KOPT-K1 (cell line): ENCODE results near the gene MCC.

Experiments used
- H3K27ac ChIP-seq: fragments of 200-600 bp; sonication (generic); 2 replicates; pipeline ENCODE4 v1.5.1; 2016; ENCODE audit warnings: antibody characterized with exemption, mild to moderate bottlenecking, low read depth, low read length; ENCODE audit not compliant: poor library complexity, severe bottlenecking
- H3K36me3 ChIP-seq: fragments of 200-600 bp; sonication (generic); 2 replicates; pipeline ENCODE4 v1.5.1; 2017; ENCODE audit warnings: antibody characterized with exemption, mild to moderate bottlenecking, low read length, moderate library complexity; ENCODE audit not compliant: insufficient read depth
- H3K9me3 ChIP-seq: fragments of 200-600 bp; sonication (generic); 2 replicates; pipeline ENCODE4 v1.5.1; 2017; ENCODE audit warnings: antibody characterized with exemption, low read length, mild to moderate bottlenecking; ENCODE audit not compliant: insufficient read depth, poor library complexity, severe bottlenecking

The MCC gene

DNA sequence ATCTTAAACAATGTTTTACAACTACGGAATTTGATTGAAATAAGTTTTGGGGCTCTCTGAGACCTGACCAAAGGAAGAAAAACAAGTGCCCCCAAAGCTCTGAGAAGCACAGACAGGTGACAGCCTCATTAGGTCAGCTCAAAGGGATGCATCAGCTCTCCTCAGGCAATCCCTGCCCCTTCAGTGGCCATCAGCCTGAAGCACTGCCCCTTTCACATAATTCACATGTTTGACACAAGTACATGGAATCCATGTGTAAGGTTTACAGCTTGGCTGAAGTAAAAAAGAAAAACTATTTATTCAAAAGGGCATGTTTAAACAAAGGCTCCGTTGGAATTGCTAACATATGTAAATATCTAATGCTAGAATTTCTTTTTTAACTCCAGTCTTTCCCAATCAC is 109.7 kb downstream of the MCC start:
- Histone ChIP-seq H3K36me3 (no peaks in the 10 kb centered on the region), H3K27ac (peak overlapping the region; percentile 64), H3K9me3 (no peaks in the 10 kb centered on the region)

DNA sequence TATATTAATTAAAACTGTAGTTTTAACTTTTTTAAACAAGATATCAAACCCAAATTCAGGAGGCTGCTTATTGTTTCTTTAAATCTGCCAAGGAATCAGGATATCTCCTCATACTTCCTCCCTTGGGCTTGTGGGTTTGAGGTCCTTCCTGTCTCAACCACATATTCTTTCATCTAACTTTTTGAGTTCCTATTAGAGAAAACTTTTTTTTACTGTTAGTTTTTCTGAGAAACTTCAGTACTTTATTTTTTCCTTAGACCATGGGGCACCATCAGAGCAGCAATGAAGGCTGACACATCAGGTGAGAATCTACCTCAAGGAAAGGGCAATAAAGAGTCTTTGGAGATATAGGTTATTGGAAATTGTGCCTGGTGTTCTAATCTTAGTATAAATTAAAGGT is 110.2 kb downstream of the MCC start:
- no peaks in the 10 kb centered on the region for H3K36me3 ChIP-seq
- H3K27ac ChIP-seq, result peak overlapping the region; percentile 64
- H3K9me3 ChIP-seq, result no peaks in the 10 kb centered on the region

DNA sequence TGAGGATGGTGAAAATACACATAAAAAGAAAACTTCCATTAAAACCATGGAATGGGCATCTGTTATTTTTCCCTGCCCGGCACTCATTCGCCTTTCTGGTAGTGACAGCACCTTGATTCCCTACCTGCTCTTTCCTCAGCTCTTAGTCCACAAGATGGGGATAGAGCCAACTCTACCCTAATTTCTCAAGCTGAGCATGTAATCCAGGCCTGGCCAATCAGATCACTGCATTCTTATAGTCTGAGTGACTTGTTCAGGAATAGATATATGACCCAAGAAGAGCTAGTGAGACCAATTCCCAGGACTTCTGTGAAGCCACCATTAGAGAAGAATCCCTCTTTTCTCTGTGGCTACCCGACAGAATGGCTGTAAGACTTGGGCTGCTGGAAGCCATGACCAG is 111.6 kb downstream of the MCC start:
- no peaks in the 10 kb centered on the region for H3K9me3 ChIP-seq
- no peaks in the 10 kb centered on the region for H3K36me3 ChIP-seq

DNA sequence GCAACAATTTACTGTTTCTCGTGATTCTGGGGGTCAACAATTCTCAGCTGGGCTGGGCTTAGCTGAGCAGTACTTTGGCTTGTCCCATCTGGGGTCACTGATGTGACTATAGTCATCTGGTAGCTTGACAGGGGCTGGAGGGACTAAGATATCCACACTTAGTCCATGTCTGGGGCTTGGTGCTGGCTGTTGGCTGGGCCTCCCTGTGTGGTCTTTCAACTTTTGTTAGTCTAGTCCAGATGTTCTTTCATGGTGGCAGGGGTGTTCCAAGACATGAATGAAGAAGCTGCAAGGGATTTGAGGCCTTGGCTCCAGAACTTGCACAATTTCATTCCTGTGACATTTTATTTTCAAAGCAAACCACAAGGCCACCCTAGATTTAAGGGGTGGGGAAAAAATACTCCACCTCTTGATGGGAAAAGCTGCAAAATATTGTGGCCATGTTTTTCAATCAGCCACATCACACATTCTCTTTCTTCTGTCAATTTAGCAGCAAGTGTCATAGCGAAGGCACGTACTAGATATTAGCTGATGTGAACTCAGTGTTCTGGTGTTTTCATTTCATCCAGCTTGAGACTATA is 112.7 kb downstream of the MCC start:
- H3K36me3 ChIP-seq, result no peaks in the 10 kb centered on the region
- H3K9me3 ChIP-seq, result no peaks in the 10 kb centered on the region
- H3K27ac ChIP-seq, result no peak overlapping the region

More for the DNA sequence above, 111.6 kb downstream of the MCC start:
- no peak overlapping the region for H3K27ac ChIP-seq

DNA sequence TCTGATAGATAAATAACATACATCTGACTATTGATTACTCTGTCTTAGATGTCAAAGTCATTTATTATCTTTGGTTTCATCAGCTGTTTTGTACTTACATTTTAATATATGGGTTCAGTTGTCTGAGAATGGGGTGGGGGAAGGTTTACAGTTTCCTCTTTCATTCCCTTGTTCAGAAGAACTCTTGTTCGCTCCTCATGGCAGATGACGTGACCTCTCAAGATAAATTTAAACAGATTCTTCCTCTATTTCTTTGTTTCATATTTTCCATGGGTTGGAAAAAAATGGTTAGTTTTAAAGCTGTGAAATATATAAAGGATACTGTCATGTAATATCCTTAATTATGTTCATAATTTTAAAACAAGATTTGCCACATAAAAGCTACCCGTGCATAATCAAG is 114.8 kb downstream of the MCC start:
- Histone ChIP-seq H3K27ac (no peak overlapping the region), H3K9me3 (no peaks in the 10 kb centered on the region), H3K36me3 (no peaks in the 10 kb centered on the region)

DNA sequence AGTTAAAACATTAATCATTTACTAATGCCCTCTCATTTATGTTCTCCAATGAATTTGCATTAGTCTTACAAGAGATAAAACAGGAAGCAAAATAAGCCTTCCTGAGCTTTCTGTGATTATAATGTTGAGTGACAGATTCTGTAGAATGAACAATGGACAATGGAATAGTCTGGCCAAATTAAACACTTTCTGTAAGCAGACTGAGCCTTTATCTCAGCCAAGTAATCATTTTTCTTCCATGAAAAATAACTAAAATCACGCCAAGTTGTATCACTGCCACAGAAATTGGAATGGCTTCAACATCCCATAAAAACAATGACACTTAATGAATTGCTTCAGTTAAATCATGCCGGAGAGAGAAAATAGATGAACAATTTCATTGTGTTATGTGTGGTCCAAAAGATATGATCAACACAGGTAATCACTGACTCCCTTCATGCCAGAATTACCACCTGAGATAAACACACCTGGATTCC is 116.5 kb downstream of the MCC start:
- Histone ChIP-seq H3K27ac (no peak overlapping the region), H3K36me3 (no peaks in the 10 kb centered on the region), H3K9me3 (no peaks in the 10 kb centered on the region)

DNA sequence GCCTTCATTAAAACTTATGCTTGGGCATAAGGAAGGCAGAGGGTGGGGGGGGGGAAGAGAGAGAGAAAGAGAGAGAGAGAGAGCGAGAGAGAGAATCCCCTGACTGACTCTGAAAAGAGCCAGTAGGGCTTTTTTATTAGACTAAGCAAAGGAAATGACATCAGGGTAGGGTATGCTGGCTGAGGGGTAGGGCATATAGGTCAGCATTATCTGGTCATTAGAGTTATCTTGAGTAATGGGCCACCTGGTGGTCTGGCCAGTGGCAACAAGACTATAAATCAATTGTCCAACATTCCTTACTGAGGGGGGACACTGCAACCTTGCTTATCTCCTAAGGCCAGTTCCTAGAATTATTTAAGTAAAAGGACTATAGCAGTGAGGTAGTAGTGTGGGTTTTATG is 120.7 kb downstream of the MCC start:
- H3K36me3 ChIP-seq, result no peaks in the 10 kb centered on the region
- peaks cover 22% of the 10 kb centered on the region for H3K9me3 ChIP-seq
- H3K27ac ChIP-seq, result no peak overlapping the region

DNA sequence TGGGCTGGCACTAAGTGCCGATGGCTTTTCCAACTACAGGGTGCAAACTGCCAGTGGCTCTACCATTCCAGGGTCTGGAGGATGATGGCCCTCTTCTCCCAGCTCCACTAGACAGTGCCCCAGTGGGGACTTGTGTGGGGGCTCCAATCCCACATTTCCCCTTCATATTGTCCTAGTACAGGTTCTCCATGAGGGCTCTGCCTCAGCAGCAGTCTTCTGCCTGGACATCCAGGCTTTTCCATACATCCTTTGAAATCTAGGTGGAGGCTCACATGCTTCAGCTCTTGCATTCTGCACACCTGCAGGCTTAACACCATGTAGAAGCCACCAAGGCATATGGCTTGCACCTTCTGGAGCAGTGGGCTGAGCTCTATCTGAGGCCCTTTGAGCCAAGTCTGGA is 123.8 kb downstream of the MCC start:
- no peak overlapping the region for H3K27ac ChIP-seq
- H3K36me3 ChIP-seq, result no peaks in the 10 kb centered on the region
- peaks cover 22% of the 10 kb centered on the region for H3K9me3 ChIP-seq

DNA sequence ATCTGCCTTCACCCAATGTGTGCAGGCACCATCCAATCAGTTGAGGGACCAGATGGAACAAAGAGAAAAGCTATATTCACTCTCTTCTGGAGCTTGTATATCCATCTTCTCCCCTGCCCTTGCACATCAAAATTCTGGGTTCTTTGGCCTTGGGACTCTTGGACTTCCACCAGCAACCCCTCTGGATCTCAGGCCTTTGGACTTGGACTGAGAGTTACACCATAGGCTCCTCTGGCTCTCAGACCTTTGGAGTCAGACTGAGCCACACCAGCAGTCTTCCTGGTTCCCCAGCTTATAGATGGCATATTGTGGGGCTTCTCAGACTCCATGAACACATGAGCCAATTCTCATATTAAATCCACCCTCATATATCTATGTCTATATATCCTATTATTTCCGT is 126.6 kb downstream of the MCC start:
- Histone ChIP-seq H3K9me3 (peaks cover 22% of the 10 kb centered on the region), H3K27ac (no peak overlapping the region)

DNA sequence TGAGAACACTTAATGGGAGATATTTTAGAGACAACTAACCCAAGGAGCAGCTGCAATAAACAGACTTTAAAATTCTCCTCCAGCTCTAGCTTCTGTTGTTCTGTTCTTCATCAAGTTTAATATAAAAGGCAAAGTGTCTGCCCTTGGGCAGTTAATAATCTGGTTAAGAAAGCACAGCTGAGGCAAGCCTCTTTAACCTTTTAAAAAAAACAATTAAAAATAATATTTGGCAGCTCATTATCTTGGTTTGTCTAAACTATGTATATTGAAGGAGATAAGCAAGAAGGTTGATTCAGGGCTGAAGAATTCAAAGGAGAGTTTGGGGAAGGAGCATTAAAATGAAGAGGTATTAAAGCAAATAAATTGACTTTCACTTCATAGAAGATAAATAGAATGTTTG is 128.8 kb downstream of the MCC start:
- Histone ChIP-seq H3K9me3 (peaks cover 13% of the 10 kb centered on the region), H3K36me3 (no peaks in the 10 kb centered on the region)

More for the DNA sequence above, 126.6 kb downstream of the MCC start:
- no peaks in the 10 kb centered on the region for H3K36me3 ChIP-seq

DNA sequence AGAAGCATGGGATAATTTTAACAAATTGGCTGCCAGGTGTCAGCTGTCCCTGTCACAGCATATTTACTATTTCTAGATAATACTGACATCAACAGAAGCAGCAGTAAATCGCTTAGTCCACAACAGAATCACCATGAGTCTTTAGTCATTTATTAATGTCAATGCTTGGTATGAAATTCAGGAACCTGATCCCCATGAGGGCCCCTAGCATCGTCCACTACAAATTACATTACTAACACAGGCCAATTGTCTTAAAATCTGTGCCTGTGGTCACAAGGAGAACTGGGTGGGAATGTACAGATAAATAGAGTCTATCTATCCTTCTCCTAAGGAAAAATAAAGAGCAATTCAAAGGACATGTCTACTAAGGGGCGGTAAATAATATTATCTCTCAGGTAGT is 129.6 kb downstream of the MCC start:
- H3K36me3 ChIP-seq, result no peaks in the 10 kb centered on the region
- peaks cover 5% of the 10 kb centered on the region for H3K9me3 ChIP-seq
- no peak overlapping the region for H3K27ac ChIP-seq

More for the DNA sequence above, 128.8 kb downstream of the MCC start:
- H3K27ac ChIP-seq, result no peak overlapping the region

DNA sequence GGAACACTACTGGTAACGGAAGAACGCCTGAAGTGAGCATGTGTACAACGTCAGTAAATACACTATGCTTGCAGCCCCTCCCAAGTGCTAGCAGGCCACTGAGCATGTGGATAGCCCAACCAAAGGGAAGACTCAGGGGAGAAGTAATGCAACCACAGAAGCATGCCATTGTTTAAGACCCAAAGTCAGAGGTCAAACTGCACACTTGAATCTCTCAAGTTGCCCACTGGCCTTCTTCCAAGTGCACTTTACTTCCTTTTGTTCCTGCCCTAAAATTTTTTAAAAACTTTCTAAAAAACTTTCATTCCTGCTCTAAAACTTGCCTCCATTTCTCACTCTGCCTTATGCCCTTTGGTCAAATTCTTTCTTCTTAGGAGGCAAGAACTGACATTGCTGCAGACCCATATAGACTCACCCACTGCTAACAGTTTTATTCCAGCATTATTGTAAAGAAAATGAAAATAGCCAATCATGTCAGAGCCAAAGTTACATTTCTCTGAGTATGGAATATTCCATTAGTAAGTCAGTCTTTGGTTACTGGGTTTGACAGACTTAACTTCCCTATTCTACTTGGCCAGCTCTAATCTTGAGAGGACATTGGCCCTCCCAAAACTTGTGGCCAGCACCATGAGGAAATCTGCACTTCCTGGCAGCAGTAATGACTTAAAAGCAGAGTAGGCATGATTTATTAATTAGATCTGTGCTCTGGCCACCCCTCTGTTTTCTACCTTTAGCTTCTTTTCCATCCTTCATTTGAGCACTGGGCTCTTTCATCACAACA is 130.4 kb downstream of the MCC start:
- H3K9me3 ChIP-seq, result no peaks in the 10 kb centered on the region
- no peaks in the 10 kb centered on the region for H3K36me3 ChIP-seq
- no peak overlapping the region for H3K27ac ChIP-seq

DNA sequence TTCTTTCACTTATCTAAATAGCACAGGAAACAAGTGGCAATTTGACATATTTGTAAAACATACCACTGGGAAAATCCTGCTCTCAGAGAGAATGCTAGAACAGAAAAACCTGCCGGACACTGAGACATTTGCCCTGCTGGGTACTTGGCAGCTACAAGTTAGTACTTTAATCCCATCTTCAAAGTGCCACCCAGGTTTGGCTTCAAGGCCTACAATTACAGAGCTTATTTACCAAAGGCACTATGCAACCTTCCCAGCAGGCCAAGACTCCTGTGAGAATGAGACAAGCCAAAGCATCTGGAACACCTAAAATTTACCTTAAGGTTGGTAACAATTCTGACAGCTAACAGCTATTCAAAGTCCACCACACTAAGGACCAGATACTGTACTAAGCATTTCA is 131.8 kb downstream of the MCC start:
- no peaks in the 10 kb centered on the region for H3K9me3 ChIP-seq
- H3K27ac ChIP-seq, result no peak overlapping the region
- H3K36me3 ChIP-seq, result no peaks in the 10 kb centered on the region

DNA sequence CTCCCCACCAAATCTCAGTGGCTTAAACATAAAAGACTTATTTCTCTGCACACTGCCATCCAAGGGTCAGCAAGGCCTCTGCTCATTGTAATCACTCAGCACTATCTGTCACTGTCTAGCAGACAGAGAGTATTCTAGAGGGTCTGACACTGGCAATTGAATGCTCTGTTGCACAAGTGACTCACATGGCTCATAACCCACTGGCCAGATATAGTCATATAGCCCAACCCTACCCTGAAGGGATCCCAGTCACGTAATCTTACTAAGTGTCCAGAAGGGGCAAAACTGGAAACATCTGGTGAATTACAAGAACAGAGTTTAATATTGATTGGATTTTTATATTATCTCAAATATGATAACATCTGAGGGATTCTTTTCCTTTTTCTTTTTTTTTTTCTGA is 134.2 kb downstream of the MCC start:
- Histone ChIP-seq H3K36me3 (no peaks in the 10 kb centered on the region), H3K27ac (no peak overlapping the region), H3K9me3 (no peaks in the 10 kb centered on the region)

DNA sequence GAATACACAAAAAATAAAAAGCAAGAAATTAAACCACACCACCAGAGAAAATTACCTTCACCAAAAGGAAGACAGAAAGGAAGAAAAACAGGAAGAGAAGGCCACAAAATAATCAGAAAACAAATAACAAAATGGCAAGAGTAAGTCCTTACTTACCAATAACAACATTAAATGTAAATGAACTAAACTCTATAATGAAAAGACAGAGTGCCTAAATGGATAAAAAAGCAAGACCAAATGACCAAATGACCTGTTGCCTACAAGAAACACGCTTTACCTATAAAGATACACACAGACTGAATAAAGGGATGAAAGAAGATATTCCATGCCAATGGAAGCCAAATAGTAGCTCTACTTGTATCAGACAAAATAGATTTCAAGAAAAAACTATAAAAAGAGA is 140.7 kb downstream of the MCC start:
- H3K9me3 ChIP-seq, result no peaks in the 10 kb centered on the region

More for the DNA sequence above, 140.7 kb downstream of the MCC start:
- no peak overlapping the region for H3K27ac ChIP-seq
- no peaks in the 10 kb centered on the region for H3K36me3 ChIP-seq
